NT2/D1 (cell line): Measurements from ENCODE around the gene MCL1.

ENCODE experiments used
- SUZ12 ChIP-seq: IDR thresholded peaks from 2 replicates; pipeline ENCODE4 v1.6.1; 2011; ENCODE audit not compliant: insufficient read length, insufficient read depth; ENCODE audit errors: extremely low read depth
- YY1 ChIP-seq: IDR thresholded peaks from 2 replicates; pipeline ENCODE4 v1.6.1; 2011; ENCODE audit not compliant: insufficient read length, insufficient read depth
- ZNF274 ChIP-seq: IDR thresholded peaks from 2 replicates; pipeline ENCODE4 v1.6.1; 2011; ENCODE audit warnings: mild to moderate bottlenecking, low read depth, low read length

DNA sequence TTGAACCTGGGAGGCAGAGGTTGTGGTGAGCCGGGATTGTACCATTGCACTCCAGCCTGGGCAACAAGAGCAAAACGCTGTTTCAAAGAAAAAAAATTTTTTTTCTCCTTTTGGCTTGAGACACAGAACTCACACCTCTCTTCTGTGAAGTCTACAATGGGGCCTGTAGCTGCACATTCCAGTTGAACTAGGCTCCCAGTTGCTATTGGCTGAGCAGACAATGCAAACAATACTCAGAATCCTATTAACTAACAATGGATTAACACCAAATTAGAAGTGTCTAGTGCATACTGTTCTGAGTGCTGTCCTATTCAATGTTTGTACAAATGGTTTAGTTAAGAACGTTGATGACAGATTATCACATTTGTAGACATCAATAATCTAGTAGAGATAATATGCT is 17.6 kb upstream of the MCL1 start:
- TF ChIP-seq SUZ12: no peak
- TF ChIP-seq ZNF274: no peak
- no peak for TF ChIP-seq YY1
